IMR-90 (cell line): ENCODE results near the gene NCAM1.

Experiments used
- BHLHE40 ChIP-seq: fragments of 150-350 bp; IDR thresholded peaks from 2 replicates; pipeline ENCODE4 v1.6.1; 2016; ENCODE audit warnings: mild to moderate bottlenecking, low read depth, low read length
- CTCF ChIP-seq: conservative IDR thresholded peaks from 2 replicates; pipeline ENCODE4 v1.5.1; 2012; ENCODE audit warnings: mild to moderate bottlenecking, low read depth, low read length, improper control_type of control experiment
- ELK1 ChIP-seq: fragments of 150-350 bp; IDR thresholded peaks from 2 replicates; pipeline ENCODE4 v1.6.1; 2016; ENCODE audit warnings: low read depth, mild to moderate bottlenecking, low read length, moderate library complexity, borderline replicate concordance
- FOS ChIP-seq: fragments of 150-350 bp; IDR thresholded peaks from 2 replicates; pipeline ENCODE4 v1.6.1; 2016; ENCODE audit warnings: low read depth, low read length
- MAZ ChIP-seq: IDR thresholded peaks from 2 replicates; pipeline ENCODE4 v1.6.1; 2012; ENCODE audit warnings: low read depth, mild to moderate bottlenecking, low read length, improper control_type of control experiment, moderate library complexity, borderline replicate concordance
- MXI1 ChIP-seq: IDR thresholded peaks from 2 replicates; pipeline ENCODE4 v1.6.1; 2012; ENCODE audit warnings: low read depth, mild to moderate bottlenecking, low read length, moderate library complexity, borderline replicate concordance
- POLR2A ChIP-seq: IDR thresholded peaks from 2 replicates; pipeline ENCODE4 v1.6.1; 2012; ENCODE audit warnings: mild to moderate bottlenecking, low read depth, low read length
- RFX5 ChIP-seq: IDR thresholded peaks from 2 replicates; pipeline ENCODE4 v1.8.0; 2012; ENCODE audit warnings: low read depth, mild to moderate bottlenecking, low read length, moderate library complexity

GRCh38 chr11:113073290-113073953, 112.2 kb downstream of the NCAM1 start:
- no peak for TF ChIP-seq CTCF
- TF ChIP-seq FOS: no peak
- TF ChIP-seq POLR2A: no peak
- TF ChIP-seq ELK1: no peak
- no peak for TF ChIP-seq BHLHE40
- no peak for TF ChIP-seq RFX5
- no peak for TF ChIP-seq MAZ
- TF ChIP-seq MXI1: no peak
